GM12878 (cell line): ENCODE results near the gene INO80D.

Experiments
- CHD1 ChIP-seq: IDR thresholded peaks from 2 replicates; pipeline ENCODE4 v1.6.1; 2012; ENCODE audit warnings: low read depth, low read length, improper control_type of control experiment
- MAX ChIP-seq: IDR thresholded peaks from 2 replicates; pipeline ENCODE4 v1.6.1; 2012; ENCODE audit warnings: low read depth, low read length, improper control_type of control experiment
- POLR2AphosphoS5 ChIP-seq: IDR thresholded peaks from 2 replicates; pipeline ENCODE4 v1.6.1; 2011; ENCODE audit warnings: mild to moderate bottlenecking, low read length, inconsistent platforms
- ZBTB33 ChIP-seq: fragments of 450-650 bp; IDR thresholded peaks from 2 replicates; pipeline ENCODE4 v1.6.1; 2017; ENCODE audit warnings: mild to moderate bottlenecking

DNA sequence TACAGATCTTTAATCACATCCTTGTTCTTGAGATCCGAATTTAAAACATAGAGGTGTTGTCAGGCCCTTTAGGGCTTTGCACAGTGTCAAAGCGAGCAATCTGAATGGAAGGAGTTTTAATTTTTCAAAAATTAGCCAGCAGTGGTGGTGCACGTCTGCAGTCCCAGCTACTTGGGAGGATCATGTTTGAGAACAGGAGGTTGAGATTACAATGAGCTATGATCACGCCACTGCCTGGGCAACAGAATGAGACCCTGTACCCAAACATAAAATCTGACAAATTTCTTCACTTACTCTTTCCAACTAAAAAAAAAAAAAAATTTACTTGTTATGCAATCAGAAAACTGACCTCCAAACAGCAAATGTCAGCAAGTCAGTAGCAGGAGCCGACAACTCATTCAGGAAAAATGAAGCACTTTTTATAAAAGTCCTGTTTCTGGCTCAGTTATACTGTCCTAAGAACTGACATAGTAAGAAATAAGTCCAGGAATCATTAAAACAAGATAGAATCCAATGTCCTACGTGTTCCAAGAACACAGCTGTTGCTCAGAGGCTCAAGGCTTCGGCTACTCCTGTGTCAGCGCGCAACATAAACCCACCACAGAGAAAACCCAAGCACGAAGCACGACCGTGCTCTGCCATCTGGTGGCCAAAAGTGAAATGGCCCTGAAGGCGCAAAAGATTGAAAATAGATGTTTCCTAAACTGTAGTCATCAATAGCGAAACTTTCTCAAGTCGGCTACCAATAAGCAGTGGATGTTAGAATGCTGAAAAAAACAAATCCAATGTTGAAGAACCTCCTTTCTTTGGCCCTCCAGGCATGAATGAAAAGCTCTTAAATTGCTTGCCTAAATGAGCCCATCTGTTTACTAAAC is 138.1 kb downstream of the INO80D start:
- no peak for TF ChIP-seq POLR2AphosphoS5
- no peak for TF ChIP-seq ZBTB33
- TF ChIP-seq MAX, result no peak
- no peak for TF ChIP-seq CHD1
